NCI-H748 (cell line): ENCODE results near the gene CARM1.
A peak's percentile ranks its signal among the peaks of the same experiment; 100 is the strongest.
"Not testable (repeated sequence)": the region's sequence is repeated elsewhere in the genome, so short reads cannot be mapped to it uniquely, and the experiment has no call there.

ENCODE experiments used
- DNase-seq: peaks from one replicate; lab custom pipeline; 2025; ENCODE audit not compliant: unreplicated experiment; lab: John Stamatoyannopoulos, UW

Gene CARM1

DNA sequence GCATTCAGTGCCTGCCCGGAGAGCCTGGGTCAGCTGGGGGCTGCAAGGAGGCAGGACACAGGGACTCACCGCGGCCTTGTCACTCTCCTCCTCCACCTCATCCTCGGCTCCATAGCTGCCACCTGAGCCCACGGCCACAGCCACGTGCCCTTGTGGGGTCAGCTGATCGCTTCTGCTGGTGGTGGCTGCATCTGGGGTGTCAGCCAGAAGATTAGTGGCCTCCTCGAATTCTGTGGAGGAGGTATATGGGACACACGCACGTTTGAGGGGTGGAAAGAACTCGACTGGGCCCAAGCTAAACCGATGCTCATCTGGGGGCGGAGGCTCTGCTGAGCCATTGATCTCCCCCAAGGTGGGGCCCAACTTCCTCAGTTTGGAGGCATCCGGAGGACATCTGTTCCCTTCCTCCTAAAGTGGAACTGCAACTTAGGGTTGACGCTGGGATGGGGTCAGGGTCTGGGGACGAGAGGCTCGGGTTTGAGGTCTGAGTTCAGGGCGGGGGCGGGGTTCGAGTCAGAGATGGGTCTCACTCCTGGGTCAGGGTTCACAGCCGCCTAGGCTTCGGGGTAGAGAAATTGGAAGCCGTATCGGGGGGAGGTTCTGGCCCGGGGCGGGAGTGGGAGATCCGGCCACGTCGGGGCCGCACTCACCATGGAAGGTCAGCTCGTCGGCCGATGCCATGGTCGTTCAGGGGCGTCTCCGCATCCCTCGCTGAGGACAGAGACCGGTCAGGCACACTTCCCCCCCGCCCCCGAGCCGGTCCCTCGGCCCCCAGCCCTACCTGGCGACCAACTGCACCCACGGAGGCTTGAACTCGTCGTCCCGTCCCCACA is 56.6 kb downstream of the CARM1 start:
- no peak for DNase-seq

DNA sequence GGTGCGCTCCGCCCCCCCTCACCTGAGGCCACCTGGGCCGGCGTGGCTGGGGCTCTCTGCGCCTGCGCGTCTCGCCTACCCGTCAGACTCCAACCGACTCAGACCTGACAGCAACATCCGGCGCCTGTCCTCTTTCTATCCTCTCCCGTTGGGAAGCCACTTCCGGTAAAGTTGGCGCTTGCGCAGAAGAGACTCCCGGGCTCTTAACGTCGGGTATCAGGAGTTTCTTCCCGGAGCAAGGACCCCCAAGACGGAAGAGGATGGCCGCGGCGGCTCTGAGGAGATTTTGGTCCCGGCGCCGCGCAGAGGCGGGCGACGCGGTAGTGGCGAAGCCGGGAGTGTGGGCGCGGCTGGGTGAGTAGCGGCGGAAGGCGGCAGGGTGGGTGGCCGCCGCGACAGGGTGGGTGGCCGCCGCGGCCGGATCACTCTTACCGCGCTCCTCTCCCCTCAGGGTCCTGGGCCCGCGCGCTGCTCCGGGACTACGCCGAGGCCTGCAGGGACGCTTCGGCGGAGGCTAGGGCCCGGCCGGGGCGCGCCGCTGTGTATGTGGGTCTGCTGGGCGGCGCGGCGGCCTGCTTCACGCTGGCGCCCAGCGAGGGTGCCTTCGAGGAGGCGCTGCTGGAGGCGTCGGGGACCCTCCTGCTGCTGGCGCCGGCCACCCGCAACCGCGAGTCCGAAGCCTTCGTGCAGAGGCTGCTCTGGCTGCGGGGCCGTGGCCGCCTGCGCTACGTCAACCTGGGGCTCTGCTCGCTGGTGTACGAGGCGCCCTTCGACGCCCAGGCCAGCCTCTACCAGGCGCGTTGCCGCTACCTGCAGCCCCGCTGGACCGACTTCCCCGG is 57.4 kb downstream of the CARM1 start, which contains the start of the genes TIMM29 and YIPF2:
TIMM29 (plus strand) TSS at position 249 of the 839 bp plus-strand sequence; CDS start at position 261, 12 bp downstream.
YIPF2 (minus strand) TSS at position 77 of the 839 bp plus-strand sequence. CDS start 229 bp downstream, outside the sequence.
- peak; percentile 96 for DNase-seq

DNA sequence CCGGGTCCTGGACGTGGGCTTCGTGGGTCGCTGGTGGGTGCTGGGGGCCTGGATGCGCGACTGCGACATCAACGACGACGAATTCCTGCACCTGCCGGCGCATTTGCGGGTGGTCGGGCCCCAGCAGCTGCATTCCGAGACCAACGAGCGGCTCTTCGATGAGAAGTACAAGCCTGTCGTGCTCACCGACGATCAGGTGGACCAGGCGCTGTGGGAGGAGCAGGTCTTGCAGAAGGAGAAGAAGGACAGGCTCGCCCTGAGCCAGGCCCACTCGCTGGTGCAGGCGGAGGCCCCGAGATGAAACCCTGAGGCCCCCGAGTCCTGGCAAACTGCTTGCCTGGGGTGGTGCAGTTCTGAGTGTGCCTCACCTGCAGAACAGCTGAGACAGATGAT is 58.0 kb downstream of the CARM1 start:
- no peak for DNase-seq

DNA sequence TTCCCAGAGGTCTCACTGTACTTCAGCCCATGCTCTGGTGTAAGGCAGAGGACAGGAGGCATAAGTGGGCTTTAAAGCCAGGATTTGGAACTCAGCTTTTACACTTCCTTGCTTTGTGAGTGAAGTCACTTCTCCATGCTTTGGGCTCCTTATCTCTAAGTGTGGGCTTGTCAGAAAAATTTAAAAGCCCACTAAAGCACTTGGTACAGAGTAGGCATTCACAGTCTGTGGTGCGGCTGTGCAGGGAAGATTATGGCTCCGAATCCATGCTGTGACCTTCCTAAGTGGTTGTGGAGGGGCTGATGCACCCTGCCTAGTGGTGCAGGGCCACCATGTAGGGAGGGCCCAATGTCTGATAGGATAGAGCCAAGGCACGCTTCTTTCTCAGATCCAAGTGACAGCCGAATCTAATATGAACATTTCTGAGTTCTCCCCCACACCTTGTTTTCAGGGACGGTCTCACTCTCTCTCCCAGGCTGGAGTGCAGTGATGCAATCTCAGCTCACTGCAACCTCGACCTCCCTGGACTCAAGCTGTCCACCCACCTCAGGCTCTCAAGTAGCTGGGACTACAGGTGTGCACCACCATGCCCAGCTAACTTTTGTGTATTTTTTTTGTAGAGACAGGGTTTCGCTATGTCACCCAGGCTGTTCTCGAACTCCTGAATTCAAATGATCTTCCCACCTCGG is 64.2 kb downstream of the CARM1 start:
- no peak for DNase-seq

DNA sequence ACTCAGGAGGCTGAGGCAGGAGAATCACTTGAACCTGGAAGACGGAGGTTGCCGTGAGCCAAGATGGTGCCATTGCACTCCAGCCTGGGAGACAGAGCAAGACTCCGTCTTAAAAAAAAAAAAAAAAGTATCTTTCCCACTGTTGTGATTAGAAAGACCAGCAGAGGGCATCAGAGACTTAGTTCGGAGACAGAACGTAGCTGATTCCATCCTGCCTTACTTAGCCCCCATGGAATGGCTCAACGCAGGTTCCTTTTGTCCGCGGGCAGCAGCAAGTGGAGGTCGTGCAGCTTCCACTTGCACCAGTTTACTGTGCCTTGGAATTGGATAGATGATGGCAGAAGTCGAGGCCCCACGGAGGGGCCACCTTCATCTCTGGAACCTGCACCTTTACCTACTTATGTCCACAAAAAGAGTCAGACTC is 65.3 kb downstream of the CARM1 start:
- peak; percentile 82 for DNase-seq

DNA sequence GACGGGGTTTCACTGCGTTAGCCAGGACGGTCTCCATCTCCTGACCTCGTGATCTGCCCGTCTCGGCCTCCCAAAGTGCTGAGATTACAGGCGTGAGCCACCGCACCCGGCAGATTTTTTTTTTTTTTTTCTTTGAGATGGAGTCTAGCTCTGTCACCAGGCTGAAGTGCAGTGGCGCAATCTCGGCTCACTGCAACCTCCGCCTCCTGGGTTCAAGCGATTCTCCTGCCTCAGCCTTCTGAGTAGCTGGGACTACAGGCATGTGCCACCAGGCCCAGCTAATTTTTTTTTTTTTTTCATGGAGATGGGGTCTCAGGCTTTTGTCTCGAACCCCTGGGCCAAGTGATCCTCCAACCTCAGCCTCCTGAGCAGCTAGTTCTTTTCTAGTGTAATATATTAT is 70.3 kb downstream of the CARM1 start:
- DNase-seq: not testable (repeated sequence)

DNA sequence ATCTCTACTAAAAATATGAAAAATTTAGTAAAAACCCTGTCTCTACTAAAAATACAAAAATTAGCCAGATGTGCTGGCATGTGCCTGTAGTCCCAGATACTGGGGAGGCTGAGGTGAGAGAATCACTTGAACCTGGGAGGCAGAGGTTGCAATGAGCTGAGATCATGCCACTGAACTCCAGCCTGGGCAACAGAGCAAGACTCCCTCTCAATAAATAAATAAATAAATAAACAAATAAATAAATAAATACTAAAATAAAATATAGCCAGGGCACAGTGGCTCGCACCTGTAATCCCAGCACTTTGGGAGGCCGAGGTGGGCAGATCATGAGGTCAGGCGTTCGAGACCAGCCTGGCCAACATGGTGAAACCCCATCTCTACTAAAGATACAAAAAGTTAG is 72.1 kb downstream of the CARM1 start:
- not testable (repeated sequence) for DNase-seq

DNA sequence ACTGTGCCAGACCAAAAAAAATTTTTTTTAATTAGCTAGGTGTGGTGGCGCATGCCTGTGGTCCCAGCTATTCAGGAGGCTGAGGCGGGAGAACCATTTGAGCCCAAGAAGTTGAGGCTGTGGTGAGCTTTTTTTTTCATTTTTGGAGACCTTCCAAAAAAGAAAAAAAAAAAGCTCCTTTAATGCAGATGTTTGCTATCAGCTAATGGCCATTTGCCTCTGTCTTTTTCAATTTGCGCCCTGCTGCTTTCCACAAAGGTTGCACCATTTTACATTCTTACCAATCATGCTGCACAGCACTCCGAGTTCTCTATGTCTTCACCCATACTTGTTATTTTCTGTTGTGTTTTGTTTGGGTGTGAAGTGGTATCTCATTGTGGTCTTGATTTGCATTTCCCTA is 73.9 kb downstream of the CARM1 start:
- DNase-seq: no peak

DNA sequence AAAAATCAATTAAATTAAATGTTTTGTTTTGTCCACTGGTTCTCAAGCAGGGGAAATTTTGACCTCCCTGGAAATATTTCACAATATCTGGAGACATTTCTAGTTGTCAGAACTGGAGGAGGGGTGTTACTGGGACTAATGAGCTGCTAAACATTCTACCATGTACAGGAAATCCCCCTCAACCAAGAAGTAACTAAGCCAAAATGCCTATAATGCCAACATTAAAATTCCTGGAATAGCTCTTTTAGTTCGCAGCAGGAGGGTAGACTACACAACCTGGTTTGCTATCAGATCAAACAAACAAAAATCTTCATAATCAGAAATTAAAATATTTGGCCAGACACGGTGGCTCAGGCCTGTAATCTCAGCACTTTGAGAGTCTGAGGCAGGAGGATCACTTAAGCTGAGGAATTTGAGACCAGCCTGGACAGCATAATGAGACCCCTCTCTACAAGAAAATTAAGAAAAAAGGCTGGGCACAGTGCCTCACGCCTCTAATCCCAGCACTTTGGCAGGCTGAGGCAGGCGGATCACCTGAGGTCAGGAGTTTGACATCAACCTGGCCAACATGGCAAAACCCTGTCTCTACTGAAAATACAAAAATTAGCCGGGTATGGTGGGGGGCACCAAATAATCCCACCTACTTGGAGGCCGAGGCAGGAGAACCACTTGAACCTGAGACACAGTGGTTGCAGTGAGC is 75.8 kb downstream of the CARM1 start:
- no peak for DNase-seq

DNA sequence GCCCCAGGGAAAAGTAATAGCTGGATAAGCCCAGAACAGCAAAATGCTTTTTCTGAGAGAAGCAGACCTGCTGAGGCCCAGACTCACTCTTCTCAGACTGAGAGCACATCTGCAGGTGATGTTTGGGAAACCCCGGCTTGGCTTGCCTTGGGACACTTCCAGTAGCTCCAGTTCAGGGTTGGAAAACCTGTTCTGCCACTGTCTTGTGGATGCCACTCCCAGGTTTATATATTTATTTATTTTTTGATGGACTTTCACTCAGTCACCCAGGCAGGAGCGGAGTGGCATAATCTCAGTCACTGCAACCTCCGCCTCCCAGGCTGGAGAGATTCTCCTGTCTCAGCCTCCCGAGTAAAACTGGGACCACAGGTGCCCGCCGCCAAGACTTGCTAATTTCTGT is 81.5 kb downstream of the CARM1 start:
- DNase-seq: peak; percentile 21

DNA sequence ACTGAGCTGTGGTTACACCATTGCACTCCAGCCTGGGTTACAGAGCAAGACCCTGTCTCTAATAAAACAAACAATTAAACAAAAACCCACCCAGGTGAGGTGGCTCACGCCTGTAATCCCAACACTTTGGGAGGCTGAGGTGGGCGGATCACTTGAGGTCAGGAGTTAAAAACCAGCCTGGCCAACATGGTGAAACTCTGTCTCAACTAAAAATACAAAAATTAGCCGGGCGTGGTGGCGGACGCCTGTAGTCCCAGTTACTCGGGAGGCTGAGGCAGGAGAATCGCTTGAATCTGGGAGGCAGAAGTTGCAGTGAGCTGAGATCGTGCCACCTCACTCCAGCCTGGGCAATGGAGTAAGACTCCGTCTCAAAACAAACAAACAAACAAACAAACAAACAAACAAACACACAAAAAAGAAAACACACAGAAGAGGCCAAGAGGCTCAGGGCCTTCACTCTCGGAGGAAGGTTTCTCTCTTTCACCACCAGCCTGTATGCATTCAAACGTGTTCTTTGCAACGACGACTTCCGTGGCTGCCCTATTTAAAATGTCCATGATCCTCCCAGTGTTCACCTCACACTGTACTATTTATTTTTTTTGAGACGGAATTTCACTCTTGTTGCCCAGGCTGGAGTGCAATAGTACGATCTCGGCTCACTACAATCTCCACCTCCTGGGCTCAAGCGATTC is 88.1 kb downstream of the CARM1 start:
- DNase-seq: not testable (repeated sequence)

DNA sequence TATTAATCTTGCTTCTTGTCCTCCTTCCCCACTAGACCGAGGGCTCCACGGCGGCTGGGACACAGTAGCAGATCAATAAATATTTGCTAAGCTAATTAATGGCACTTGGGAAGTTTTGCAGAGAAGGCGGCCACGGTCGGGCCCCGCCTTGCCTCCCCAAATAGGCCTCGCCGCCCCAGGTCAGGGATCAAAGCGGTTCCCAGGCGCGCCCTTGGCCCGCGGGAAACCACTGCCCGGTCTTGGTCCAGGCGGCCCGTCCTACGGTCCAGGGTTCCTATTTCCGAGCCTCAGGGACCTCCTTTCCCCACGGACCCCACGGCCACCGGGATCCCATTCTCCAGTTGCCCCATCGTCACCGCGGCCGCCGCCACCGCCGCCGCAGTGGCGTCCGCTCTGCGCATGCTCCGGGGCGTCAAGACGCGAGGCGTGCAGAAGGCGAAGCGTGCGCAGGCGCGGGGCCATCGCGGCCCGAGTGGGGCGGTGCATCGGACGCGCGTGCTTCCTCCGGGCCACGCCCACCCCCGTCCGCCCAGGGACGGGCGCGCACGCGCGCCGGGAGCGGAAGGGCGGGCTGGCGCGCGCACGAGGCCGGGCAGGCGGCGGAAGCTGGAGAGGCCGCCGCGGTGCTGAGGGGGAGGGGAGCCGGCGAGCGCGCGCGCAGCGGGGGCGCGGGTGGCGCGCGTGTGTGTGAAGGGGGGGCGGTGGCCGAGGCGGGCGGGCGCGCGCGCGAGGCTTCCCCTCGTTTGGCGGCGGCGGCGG is 89.1 kb downstream of the CARM1 start, which contains the start of gene SMARCA4:
SMARCA4 (plus strand) TSS at position 717 of the 759 bp plus-strand sequence. CDS start 23,122 bp downstream, outside the sequence.
- DNase-seq: peak; percentile 94

DNA sequence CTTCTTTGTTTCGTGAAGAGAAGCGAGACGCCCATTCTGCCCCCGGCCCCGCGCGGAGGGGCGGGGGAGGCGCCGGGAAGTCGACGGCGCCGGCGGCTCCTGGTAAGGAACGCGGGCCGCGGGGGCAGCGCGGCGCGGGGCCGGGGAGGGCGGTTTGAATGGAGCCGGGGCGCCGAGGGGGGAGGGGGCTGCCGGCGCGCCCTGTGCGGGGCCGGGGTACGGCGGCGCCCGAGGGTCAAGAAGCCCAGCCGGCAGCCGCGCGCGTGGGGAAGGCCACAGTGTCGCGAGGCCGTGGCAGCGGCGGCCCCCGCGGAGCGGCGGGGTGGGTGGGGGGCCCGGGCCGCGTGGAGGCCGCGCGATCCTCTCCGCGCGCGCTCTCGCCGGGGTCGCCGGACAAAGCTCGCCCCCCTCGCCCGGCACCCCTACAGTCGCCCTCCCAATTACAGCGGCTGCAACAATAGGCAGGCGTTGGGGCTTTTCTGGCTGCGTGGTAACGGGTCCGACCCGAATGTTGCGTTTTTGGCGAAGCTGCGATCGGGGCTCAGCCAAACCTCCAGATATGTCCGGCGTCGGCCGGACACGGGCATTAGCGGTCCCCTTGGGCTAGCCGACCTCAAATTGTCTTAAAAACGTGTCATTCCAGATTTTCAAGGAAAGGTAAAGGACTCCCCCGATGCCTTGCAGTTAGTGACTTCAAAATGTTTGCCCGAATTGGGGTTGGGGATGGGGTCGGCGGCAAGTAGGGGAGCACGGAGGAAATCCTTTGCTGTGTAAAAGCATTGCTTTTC is 89.9 kb downstream of the CARM1 start:
- peak; percentile 43 for DNase-seq

DNA sequence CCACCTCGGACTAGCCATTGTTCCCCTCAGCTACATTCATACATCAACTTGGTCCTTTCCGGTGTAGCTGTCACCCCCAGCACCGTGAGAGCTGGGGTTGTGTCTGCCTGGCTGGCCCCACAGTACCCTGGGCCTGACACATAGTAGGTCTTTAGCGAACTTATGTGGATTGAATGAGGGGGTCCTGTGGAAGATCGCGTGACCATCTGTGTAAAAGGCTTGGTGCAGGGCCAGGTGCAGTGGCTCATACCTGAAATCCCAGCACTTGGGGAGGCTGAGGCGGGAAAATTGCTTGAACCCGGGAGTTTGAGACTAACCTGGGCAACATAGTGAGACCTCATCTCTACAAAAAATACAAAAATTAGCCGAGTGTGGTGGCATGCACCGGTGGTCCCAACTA is 91.5 kb downstream of the CARM1 start:
- DNase-seq: no peak

DNA sequence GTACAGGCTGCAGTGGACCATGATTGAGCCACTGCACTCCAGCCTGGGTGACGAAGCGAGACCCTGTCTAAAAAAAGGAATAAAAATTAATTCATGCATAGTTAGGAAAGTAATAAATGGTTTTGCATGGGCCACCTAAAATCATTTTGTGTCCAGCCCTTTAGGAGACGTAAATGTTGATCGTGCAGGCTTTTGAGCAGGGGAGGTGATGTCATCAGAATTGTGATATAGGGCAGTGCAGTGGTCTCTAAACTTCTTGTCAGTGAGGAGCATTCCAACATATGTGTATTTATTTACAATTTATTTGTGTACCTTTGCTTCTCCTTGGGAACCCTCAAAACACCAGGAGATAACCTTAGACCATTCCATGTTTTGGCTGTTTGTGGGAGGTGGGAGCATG is 92.5 kb downstream of the CARM1 start:
- no peak for DNase-seq

DNA sequence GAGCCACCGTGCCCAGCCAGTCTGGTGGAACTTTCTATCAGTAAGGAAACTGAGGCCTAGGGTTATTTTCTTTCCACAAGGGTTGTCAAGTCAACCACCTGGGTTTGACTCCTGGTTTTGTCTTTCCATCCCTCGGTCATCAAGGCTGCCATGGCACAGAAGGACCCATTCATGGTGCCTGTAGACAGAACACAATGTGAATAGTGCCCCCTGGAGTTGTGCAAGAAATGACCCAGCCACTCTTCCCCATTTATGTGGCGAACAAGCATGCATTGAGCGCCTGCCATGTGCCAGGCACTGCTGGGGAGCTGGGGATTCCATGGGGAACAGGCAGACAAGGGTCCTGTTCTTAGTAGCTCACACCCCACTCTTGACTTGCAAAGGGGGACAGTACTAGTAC is 93.5 kb downstream of the CARM1 start:
- DNase-seq: no peak

DNA sequence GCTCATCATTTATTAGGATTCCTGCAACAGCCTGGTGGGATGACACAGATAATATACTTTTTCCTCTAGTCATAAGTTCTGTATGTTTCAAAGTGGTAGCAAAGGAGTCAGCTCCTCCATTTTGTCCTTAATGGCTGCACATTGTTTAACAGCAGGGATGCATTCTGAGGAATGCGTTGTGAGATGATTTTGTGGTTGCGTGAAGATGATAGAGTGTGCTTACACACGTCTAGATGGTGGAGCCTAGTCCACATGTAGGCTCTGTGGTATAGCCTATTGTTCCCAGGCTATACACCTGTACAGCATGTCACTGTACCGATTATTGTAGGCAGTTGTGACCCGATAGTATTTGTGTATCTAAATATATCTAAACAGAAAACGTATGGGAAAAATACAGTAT is 94.0 kb downstream of the CARM1 start:
- no peak for DNase-seq

DNA sequence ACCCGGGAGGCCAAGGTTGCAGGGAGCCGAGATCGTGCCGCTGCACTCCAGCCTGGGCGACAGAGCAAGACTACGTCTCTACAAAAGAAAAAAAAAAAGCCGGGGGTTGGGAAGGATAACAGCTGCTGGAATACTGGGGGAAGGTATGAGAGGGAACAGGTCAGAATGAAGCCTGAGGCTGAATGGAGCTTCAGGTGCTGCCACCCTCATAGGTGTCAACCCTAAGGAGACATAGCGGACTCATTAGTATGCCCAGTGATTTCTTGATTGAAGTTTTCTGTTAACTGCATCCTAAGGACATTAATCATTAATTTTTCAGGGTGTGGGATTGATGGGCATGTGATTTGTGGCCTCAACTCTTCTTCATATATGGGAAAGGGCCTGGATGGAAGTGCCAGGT is 95.5 kb downstream of the CARM1 start:
- DNase-seq: no peak
